SHP77 (cell line): ENCODE measurements around the gene SMYD3.
"Not testable (repeated sequence)": the region's sequence is repeated elsewhere in the genome, so short reads cannot be mapped to it uniquely, and the experiment has no call there.

Experiments
- DNase-seq, 2 experiments: peaks; one replicate each; lab custom pipeline; 2025; lab: John Stamatoyannopoulos, UW

The SMYD3 gene

DNA sequence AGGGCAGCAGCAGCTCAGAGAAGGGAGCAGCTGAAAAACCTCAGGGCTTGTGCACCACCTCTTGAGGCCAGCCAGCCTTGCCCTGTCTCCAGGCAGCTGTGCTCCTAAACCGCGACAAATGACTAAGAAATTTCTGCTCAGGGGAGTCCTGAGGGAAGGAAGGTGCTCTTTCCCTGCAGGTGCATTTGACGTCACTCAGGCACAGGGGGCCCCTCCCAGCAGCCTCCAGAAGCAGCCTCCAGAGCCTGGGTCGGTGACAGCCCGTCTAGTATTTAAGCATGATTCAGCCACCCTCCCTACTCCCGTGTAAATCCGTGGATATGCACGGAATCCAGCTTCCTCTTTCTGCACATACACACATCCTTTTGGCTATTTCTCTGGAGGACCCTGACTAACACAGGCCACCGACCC is 791.8 kb downstream of the SMYD3 start:
- DNase-seq = no peak

DNA sequence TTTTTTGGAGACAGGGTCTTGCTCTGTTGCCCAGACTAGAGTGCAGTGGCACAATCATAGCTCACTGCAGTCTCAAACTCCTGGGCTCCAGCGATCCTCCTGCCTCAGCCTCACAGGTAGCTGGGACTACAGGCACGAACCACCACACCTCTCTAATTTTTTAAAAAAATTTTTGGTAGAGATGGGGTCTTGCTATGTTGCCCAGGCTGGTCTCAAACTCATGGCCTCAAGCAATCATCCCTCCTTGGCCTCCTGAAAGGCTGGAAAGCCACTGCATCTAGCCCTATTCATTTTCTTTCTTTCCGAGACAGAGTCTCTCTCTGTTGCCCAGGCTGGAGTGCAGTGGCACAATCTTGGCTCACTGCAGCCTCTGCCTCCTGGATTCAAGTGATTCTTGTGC is 793.1 kb downstream of the SMYD3 start:
- not testable (repeated sequence) for DNase-seq

- DNase-seq = no peak
Observed at GRCh38 chr1:245710961-245711903, 795.8 kb downstream of the SMYD3 start.

GRCh38 chr1:245707941-245708340 is 799.1 kb downstream of the SMYD3 start:
- no peak for DNase-seq

DNA sequence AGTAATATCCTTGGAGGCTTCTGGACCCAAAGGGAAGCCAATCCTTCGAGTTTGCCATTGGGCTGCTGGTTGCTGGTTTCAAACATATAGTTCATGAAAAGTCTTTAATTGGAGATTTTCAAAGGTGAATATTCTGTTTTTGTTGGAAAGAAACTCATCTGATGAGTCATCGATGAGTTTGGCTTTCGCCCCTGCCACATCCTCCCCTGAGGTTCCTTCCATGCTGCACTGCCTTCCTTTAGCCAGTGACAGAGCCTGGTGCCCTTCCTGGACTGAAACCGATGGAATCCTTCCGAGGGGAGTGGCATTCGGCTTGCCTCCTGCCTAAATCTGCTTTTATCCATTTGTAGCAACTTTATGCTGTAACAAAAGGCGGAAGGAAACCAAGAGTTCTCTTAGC is 802.3 kb downstream of the SMYD3 start:
- DNase-seq = no peak

DNA sequence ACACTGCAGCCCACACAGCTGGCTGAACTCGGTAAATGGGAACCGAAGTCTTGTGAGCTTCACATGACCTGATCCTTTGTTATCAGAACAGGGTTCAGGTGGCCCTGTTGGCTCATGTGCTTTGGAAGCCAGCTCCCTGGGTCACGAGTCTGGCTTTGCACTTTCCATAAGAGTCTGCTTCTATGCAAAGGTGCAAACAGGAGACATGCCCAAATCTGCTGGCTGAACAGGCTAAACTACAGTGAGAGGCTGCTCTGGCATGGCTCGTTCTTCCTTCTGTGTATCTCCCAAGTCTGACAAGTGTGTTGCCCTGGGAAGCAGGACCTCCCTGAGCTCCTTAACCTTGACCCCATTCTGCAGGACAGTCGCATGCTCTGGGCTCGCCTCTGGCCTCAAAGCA is 802.7 kb downstream of the SMYD3 start:
- DNase-seq = no peak

DNA sequence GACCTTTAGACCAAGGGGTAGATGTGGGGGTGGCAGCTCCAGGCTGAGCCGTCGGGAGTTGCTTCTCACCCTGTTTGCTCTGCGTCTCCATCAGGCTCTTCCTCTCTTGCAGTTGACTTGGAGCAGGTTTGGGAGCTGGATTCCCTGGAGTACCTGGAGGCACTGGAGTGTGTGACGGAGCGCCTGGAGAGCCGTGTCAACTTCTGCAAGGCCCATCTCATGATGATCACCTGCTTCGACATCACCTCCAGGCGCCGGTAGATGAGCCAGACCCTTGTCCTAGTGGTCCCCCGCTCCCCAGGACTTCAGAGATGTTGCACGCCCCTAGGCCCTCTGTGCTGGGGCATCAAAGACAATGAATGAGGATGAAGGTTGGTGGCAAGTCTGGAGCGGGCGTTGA is 804.7 kb downstream of the SMYD3 start:
- no peak for DNase-seq

DNA sequence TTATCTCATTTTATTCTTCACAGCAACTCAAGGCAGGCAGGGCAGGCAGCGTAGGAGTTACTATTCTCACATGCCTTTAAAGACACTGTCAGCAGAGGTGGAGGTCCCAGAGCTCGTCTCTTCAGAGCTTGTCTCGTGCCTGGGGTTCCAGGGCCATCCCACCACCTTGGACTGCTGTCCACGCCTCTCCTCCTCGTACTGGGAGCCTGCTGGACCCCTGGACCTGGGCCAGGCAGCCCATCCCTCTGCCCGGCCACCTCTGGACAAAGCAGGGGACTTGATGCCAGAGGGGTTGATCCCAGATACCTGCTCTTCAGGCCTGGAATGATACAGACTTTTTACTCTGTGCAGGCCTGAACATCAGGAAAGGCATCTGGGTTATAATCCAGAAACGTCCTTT is 805.4 kb downstream of the SMYD3 start:
- DNase-seq = no peak

DNA sequence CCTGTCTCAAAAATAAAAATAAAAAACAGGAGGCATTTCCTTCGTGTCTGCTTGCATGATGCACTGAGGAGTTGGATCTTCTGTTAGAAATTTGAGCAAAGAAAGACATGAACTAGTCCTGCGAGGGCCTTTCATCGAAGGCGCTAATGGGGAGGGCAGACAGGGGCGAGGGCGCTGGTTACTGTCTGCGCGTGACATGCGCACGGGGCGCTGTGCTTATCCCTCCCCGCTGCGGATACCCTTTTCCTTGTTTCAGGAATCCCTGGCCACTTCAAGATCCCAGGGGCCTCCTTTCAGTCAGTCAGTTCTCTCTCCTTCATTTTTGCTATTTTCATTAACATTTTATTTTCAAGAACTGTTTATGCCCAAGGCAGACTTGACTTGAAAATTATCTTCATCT is 806.4 kb downstream of the SMYD3 start:
- no peak for DNase-seq
